T-helper 2 cell treated with Interferon-gamma antibody and Interleukin-4, amounts not matched to agents 100 ng/mL and 5 ng/mL, for 36 hours (primary cell): Measurements from ENCODE around the gene IL16. TPM values are rescaled to one million over a fixed set of nuclear protein-coding genes. Genes with fewer than 3 reads are reported as not detected.

Source experiments
- intact Hi-C: fragments of 100-400 bp; cut with micrococcal nuclease; formaldehyde crosslinking; loops from one replicate; pipeline ENCODE4 v1.15.1; 2023
- total RNA-seq: library from RNA; stranded (reverse); gene quantifications from 2 replicates; pipeline ENCODE4 v1.2.3, GENCODE V29; 2022

The IL16 gene
- total RNA-seq, 1 donor from 2014 or later: 199 TPM

DNA sequence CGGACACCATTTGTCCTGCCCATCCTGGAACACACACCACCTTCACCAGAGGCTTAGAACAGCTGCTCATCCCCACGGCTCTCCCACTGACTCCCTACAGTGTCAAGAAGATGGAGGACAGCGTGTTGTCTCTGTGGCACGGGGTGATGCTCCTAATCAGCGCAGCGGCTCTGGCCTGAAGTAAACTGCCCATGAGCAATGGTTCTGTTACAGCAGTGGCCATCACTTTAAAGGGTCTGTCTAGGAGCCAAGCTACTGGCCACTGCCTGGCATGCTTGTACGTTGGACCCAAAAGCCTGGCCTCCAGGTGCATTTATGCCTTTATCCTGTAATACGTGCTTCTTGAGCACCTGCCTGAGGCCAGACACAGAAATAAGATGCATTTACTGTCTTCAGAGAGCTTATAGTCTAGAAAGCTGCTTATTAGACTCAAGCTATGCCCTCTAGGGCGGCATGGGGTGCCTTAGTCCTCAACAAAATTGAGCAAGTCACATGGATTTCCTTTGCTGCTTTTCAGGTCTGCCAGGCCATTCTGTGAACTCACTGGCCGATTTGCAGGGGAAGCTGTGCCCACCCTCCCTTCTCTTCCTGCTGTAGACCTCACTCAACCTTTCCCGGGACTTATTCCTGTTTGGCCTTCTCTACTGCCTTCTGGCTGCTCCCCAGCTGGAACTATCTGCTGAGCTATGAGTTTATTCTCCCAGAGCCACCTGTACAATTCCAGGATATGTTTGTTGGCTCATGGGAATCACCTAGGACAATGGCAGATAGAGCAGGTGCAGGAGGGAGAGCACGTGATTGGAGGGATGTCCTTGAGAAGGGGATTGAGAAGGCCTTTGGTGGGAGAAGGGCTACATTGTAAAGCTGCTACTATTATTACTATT is 75.3 kb downstream of the IL16 start:
- intact Hi-C loops: no loop called here

DNA sequence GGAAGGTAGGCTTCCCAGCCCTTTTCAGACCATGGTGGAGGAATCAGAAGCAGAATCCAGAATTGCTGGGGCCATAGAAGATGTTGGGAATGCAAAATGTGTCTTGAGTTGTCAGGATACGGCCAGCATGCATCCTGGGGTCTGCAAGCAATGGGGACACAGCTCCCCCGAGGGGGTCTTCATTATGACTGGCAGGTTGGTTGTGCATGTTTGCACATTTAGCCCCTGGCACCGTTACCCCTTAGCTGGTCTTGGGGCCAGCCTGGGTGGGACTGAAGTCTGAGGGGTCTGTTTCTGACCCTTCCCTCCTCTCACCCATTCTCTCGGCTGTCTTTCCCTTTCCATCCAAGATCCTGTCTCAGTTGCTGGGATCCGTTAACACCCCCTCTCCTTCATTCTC is 76.5 kb downstream of the IL16 start:
- intact Hi-C loops: no loop called here

DNA sequence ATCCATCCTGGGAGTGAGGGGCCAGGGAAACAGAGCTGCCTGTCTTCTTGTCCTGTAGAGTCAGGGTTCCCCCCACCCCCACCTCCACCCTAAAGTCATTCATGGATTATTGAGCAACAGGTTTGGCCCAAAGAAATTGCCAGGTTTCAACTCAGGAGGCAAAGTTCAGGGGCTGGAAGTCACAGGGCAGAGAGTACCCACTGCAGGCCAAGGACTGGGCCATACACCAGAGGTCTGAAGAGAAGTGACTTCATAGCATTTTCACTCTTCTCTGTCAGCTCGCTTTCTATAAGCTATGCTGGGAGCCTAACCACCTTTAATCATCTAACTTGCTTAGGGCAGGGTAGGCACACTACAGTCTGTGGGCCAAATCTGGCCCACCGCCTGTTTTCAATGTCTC is 77.2 kb downstream of the IL16 start:
- intact Hi-C loops: no loop called here

GRCh38 chr15:81274255-81274654 is 77.6 kb downstream of the IL16 start:
- intact Hi-C loops: no loop called here

DNA sequence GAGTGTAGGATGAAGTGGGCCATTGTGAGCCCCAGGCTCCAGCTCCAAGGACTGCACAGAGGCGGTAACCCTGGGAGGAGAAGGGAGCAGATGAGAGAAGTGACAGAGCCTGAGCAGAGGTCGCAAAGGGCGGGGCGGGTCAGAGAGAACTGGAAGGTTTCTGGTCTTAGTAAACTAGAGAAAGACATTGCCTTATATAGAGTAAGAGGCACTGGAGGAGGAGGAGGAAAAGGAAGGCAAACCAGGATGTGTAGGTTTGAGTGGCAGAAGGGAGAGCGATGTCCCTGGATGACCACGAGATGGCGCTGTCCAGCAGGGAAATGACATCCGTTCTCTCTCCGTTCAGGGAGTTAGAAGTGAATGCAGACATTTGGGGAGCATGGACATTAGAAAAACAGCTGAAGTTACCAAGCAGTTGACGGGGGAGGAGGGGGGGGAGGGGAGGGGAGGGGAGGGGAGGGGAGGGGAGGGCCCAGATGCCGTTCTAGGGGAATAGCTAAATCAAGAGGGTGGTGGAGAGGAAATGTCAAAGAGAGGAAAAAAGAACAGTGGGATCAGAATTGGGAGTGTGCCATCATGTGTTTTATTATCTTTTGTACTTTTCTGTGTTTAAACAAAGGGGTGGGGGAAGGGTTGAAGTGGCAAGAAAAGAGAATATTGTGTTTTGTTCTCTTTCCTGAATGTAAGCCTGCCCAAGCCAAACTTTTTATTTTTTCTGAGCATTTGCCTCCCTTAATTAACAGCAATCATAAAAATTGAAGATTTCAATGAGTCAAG is 78.4 kb downstream of the IL16 start:
- intact Hi-C loops: loop anchor here (1.0 kb wide), 5 partner anchors 21 to 125 kb away; partner anchors contain the start of gene STARD5

GRCh38 chr15:81275711-81276392 is 79.2 kb downstream of the IL16 start:
- intact Hi-C loops: loop anchor here (1.0 kb wide), 5 partner anchors 20 to 124 kb away; partner anchors contain the start of gene STARD5

DNA sequence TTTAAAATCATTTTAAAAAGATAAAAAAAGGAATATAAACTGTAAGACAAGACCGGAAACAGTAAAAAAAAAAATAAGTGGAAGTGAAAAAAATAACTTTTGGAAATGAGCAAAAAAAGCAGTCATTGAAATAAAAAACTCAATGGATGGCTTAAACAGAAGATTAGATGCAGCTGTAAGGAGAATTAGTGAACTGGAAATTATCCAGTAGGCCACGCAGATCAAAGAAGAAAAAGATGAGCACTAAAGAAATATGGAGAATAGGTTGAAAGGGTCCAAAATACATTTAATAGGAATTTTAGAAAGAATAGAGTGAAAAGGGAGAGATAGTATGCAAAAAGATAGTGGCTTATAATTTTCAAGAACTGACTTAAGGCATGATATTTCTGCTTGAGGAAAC is 80.3 kb downstream of the IL16 start:
- intact Hi-C loops: no loop called here

- intact Hi-C loops: no loop called here
Observed at GRCh38 chr15:81277851-81278250, 81.2 kb downstream of the IL16 start.

DNA sequence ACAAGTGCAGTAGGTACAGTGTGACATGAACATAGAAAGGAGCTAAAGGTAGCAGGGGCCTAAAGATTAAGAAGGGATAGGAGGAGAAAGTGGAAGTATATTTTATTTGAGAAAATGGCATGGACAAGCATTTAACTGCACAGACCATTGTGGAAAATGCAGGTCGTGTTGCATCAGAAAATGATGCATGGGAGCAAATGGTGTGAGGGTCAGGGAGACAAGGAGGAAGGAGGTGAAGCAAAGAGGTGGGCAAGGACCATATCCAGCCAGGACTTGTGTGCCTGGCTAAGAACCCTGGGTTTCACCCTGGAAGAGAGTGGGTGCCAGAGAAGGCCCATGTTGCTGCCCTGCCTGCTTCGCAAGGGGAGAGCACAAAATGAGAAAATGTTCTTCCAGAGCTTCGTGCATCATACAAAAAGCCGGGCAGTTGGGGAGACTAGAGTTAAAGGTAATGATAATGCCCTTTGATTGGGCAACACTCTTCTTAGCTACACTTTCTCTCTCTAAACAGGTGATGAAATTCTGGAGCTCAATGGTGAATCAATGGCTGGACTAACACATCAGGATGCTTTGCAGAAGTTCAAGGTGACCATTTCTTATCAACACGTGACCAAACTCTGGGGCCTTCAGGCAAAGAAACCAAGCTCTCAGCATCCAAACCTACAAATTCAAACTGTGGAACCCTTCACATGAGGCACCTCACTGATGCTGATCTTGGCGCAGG is 81.8 kb downstream of the IL16 start:
- intact Hi-C loops: no loop called here

- intact Hi-C loops: no loop called here
Observed at GRCh38 chr15:81279621-81280485, 83.2 kb downstream of the IL16 start.

GRCh38 chr15:81280696-81281455 is 84.2 kb downstream of the IL16 start:
- intact Hi-C loops: no loop called here

DNA sequence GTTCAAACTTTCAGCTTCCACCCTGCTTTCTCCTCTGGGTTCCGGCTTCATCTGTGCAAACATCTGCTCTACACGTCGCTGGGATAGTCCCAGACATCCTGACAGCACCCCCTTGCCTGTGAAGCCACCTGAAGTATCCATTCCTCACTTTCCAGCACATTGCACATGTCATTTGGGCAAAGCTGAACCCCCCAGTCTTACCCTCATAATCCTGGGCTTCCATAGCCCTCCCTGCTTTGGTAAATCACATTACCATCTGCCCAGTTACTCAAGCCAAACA is 84.7 kb downstream of the IL16 start:
- intact Hi-C loops: no loop called here

GRCh38 chr15:81281766-81282605 is 85.3 kb downstream of the IL16 start:
- intact Hi-C loops: no loop called here

GRCh38 chr15:81282606-81282895 is 85.9 kb downstream of the IL16 start:
- intact Hi-C loops: no loop called here

- intact Hi-C loops: no loop called here
Observed at GRCh38 chr15:81282911-81283310, 86.2 kb downstream of the IL16 start.

GRCh38 chr15:81284256-81285031 is 87.8 kb downstream of the IL16 start:
- intact Hi-C loops: no loop called here

DNA sequence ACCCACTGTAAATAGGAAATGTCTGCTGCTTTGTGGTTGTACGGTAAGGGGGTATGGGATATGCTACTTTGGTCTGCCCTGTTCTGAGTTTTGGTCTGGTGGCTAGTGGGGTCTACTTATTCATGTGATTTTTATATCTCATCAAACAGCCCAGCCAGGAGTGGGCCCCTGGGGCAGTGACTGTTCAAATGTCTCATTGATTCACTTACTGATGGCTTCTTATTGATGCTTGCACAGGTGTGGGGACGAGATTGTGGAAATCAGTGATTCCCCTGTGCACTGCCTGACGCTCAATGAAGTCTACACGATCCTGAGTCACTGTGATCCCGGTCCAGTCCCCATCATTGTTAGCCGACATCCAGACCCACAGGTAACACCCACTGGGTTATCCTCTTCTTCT is 88.8 kb downstream of the IL16 start:
- intact Hi-C loops: no loop called here

DNA sequence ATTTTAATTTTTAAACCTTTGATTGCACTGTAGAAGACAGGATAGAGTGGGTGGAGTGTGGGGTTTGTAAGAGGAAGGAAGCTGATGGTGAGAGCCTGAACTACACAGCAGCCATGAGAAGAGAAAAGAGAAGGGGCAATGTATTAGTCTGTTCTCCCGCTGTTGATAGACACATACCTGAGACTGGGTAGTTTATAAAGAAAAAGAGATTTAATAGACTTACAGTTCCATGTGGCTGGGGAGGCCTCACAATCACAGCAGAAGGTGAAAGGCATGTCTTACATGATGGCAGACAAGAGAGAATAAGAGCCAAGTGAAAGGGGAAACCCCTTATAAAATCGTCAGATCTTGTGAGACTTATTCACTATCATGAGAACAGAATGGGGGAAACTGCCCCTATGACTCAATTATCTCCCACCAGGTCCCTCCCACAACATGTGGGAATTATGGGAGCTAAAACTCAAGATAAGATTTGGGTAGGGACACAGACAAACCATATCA is 90.0 kb downstream of the IL16 start:
- intact Hi-C loops: no loop called here
